DOHH2 (cell line): ENCODE results near the gene CIAO3.

Experiments used
- H3F3A ChIP-seq: fragments of 200-600 bp; sonication (generic), shearing (Covaris generic); 2 replicates; pipeline ENCODE4 v1.6.0; 2016; ENCODE audit warnings: antibody characterized with exemption, mild to moderate bottlenecking; ENCODE audit not compliant: control insufficient read depth, insufficient read depth
- H3K27ac ChIP-seq: fragments of 200-600 bp; sonication (generic); 2 replicates; pipeline ENCODE4 v1.5.1; 2014; ENCODE audit warnings: low read depth, mild to moderate bottlenecking, low read length, moderate library complexity
- H3K27me3 ChIP-seq: fragments of 200-600 bp; sonication (generic); 2 replicates; pipeline ENCODE4 v1.6.1; 2014; ENCODE audit warnings: mild to moderate bottlenecking, low read length, mixed read lengths; ENCODE audit not compliant: control insufficient read depth
- H3K36me3 ChIP-seq: fragments of 200-600 bp; sonication (generic); 2 replicates; pipeline ENCODE4 v1.6.1; 2014; ENCODE audit warnings: mild to moderate bottlenecking, low read length, moderate library complexity, mixed read lengths; ENCODE audit not compliant: control insufficient read depth
- H3K4me1 ChIP-seq: fragments of 200-600 bp; sonication (generic); 2 replicates; pipeline ENCODE4 v1.6.1; 2014; ENCODE audit warnings: mild to moderate bottlenecking, low read length, mixed read lengths; ENCODE audit not compliant: control insufficient read depth
- H3K4me2 ChIP-seq: fragments of 200-600 bp; sonication (generic); 2 replicates; pipeline ENCODE4 v1.6.0; 2014; ENCODE audit warnings: mild to moderate bottlenecking, low read length, moderate library complexity
- H3K4me3 ChIP-seq: fragments of 200-600 bp; sonication (generic); 2 replicates; pipeline ENCODE4 v1.5.1; 2014; ENCODE audit warnings: mild to moderate bottlenecking, low read length, mixed read lengths
- H3K79me2 ChIP-seq: fragments of 200-600 bp; sonication (generic); 2 replicates; pipeline ENCODE4 v1.6.1; 2014; ENCODE audit warnings: mild to moderate bottlenecking, low read length, mixed read lengths; ENCODE audit not compliant: control insufficient read depth
- H3K9me2 ChIP-seq: fragments of 200-600 bp; sonication (generic); replicated peaks from 2 replicates; pipeline ENCODE4 v1.6.1; 2014; ENCODE audit warnings: mild to moderate bottlenecking, low read length, mixed read lengths; ENCODE audit not compliant: control insufficient read depth
- H3K9me3 ChIP-seq: fragments of 200-600 bp; sonication (generic); 2 replicates; pipeline ENCODE4 v1.6.1; 2014; ENCODE audit warnings: antibody characterized with exemption, low read length, mixed read lengths; ENCODE audit not compliant: control insufficient read depth, insufficient read depth
- H4K20me1 ChIP-seq: fragments of 200-600 bp; sonication (generic); 2 replicates; pipeline ENCODE4 v1.6.0; 2014; ENCODE audit warnings: low read depth, mild to moderate bottlenecking, antibody characterized with exemption, low read length, moderate library complexity; ENCODE audit not compliant: control insufficient read depth, insufficient read depth
- EZH2phosphoT487 ChIP-seq: fragments of 200-600 bp; sonication (generic); IDR thresholded peaks from 2 replicates; pipeline ENCODE4 v1.6.1; 2017; ENCODE audit warnings: borderline replicate concordance, mild to moderate bottlenecking, antibody characterized with exemption, low read length, moderate library complexity, mixed read lengths
- TF ChIP-seq, protein P1 (sequence below): fragments of 200-600 bp; sonication (generic); IDR thresholded peaks from one replicate; pipeline ENCODE4 v1.5.1; 2014; ENCODE audit warnings: antibody characterized with exemption, mild to moderate bottlenecking, low read depth, low read length; ENCODE audit not compliant: poor library complexity, severe bottlenecking

The CIAO3 gene

DNA sequence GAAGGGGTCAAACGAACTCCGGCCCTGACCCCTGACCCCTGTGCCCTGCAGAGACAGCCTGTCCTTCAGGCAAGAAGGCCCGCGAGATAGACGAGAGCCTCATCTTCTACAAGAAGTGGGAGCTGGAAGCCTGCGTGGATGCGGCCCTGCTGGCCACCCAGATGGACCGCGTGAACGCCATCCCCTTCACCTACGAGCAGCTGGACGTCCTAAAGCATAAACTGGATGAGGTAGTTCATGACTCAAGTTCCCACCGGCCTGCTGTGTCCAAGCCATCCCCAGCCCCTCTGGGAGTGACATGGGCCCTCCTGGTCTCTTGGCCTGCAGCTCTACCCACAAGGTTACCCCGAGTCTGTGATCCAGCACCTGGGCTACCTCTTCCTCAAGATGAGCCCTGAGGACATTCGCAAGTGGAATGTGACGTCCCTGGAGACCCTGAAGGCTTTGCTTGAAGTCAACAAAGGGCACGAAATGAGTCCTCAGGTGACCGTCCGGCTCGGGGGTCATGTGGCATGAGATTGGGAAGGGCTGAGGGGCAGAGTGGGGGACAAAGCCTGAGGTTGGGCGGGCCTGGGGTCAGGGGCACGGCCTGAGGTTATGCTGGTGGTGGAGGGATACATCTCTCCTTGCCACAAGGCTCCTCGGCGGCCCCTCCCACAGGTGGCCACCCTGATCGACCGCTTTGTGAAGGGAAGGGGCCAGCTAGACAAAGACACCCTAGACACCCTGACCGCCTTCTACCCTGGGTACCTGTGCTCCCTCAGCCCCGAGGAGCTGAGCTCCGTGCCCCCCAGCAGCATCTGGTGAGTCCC is 25.4 kb upstream of the CIAO3 start:
- Histone ChIP-seq H3K36me3 (no peaks in the 10 kb centered on the region), H3K4me2 (no peak overlapping the region), H3K27me3 (no peaks in the 10 kb centered on the region), H3K27ac (no peak overlapping the region), H3K9me3 (no peaks in the 10 kb centered on the region), H3F3A (no peaks in the 10 kb centered on the region), H3K79me2 (no peaks in the 10 kb centered on the region), H3K4me1 (no peaks in the 10 kb centered on the region), H4K20me1 (no peaks in the 10 kb centered on the region), H3K9me2 (no peaks in the 10 kb centered on the region), H3K4me3 (no peak overlapping the region)
- no peak for TF ChIP-seq EZH2phosphoT487
- TF ChIP-seq, protein P1, sequence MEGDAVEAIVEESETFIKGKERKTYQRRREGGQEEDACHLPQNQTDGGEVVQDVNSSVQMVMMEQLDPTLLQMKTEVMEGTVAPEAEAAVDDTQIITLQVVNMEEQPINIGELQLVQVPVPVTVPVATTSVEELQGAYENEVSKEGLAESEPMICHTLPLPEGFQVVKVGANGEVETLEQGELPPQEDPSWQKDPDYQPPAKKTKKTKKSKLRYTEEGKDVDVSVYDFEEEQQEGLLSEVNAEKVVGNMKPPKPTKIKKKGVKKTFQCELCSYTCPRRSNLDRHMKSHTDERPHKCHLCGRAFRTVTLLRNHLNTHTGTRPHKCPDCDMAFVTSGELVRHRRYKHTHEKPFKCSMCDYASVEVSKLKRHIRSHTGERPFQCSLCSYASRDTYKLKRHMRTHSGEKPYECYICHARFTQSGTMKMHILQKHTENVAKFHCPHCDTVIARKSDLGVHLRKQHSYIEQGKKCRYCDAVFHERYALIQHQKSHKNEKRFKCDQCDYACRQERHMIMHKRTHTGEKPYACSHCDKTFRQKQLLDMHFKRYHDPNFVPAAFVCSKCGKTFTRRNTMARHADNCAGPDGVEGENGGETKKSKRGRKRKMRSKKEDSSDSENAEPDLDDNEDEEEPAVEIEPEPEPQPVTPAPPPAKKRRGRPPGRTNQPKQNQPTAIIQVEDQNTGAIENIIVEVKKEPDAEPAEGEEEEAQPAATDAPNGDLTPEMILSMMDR: no peak

DNA sequence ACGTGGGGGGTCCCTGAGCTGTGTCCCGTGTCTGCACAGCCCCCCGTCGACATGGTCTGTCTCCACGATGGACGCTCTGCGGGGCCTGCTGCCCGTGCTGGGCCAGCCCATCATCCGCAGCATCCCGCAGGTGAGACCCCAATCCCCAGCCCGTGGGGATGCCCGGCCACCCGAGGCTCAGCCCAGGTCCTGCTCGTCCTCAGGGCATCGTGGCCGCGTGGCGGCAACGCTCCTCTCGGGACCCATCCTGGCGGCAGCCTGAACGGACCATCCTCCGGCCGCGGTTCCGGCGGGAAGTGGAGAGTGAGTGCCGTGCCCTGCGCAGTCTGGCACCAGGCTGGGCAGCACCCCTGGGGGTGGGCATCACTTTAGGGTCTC is 24.7 kb upstream of the CIAO3 start:
- H3K9me2 ChIP-seq: no peaks in the 10 kb centered on the region
- no peaks in the 10 kb centered on the region for H3K27me3 ChIP-seq
- H3K79me2 ChIP-seq: no peaks in the 10 kb centered on the region
- no peaks in the 10 kb centered on the region for H3F3A ChIP-seq
- H3K4me1 ChIP-seq: no peaks in the 10 kb centered on the region
- H3K27ac ChIP-seq: no peak overlapping the region
- no peaks in the 10 kb centered on the region for H3K36me3 ChIP-seq
- no peak overlapping the region for H3K4me3 ChIP-seq
- TF ChIP-seq EZH2phosphoT487: no peak
- TF ChIP-seq, protein P1: no peak
- H3K4me2 ChIP-seq: no peak overlapping the region
- H3K9me3 ChIP-seq: no peaks in the 10 kb centered on the region
- H4K20me1 ChIP-seq: no peaks in the 10 kb centered on the region

DNA sequence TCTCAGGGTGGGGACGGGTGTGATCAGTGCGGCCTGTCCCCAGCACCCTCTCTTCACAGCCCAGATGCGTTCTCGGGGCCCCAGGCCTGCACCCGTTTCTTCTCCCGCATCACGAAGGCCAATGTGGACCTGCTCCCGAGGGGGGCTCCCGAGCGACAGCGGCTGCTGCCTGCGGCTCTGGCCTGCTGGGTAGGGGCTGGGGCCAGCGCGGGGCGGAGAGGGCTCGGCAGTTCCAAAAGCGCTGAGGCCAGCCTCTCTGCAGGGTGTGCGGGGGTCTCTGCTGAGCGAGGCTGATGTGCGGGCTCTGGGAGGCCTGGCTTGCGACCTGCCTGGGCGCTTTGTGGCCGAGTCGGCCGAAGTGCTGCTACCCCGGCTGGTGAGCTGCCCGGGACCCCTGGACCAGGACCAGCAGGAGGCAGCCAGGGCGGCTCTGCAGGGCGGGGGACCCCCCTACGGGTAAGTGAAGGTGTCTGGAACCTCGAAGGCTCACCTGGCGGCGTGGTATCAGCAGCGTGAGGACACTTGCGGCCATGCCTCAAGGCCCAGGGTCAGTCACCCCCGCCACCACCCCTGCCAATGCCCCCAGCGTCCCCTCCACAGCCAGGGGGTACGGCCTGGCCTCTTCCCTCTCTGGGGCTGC is 24.2 kb upstream of the CIAO3 start:
- Histone ChIP-seq H3K27me3 (no peaks in the 10 kb centered on the region), H3K9me2 (no peaks in the 10 kb centered on the region), H3K4me3 (no peak overlapping the region), H3K9me3 (no peaks in the 10 kb centered on the region), H3K36me3 (no peaks in the 10 kb centered on the region), H3F3A (no peaks in the 10 kb centered on the region), H3K4me1 (no peaks in the 10 kb centered on the region), H3K79me2 (no peaks in the 10 kb centered on the region), H3K27ac (no peak overlapping the region), H4K20me1 (no peaks in the 10 kb centered on the region), H3K4me2 (no peak overlapping the region)
- TF ChIP-seq, protein P1: no peak
- TF ChIP-seq EZH2phosphoT487: no peak
